MCF 10A (cell line): ENCODE results near the gene HORMAD2. TPM values are rescaled to one million over a fixed set of nuclear protein-coding genes. Genes with fewer than 3 reads are reported as not detected.

Experiments
- BruUV-seq: library from RNA; stranded (reverse); fragments of 400-500 nt; replicated peaks from 2 replicates; lab custom pipeline; 2021; lab: Mats Ljungman, UMichigan
- CTCF ChIA-PET: fragments of 300-600 bp; sonication (Branson Sonifier 250); formaldehyde crosslinking; extraction: SDS; loops from one replicate; lab custom pipeline; 2021; ENCODE audit warnings: antibody characterized with exemption, inconsistent platforms; lab: Yijun Ruan, JAX
- POLR2A ChIA-PET: fragments of 300-600, 350-650 bp; sonication (Branson Sonifier 250); formaldehyde crosslinking; extraction: SDS; loops from one replicate; lab custom pipeline; 2020; ENCODE audit warnings: antibody characterized with exemption, inconsistent platforms; lab: Yijun Ruan, JAX
- DNase-seq: peaks from one replicate; pipeline ENCODE4 v3.0.0-alpha.2; 2018; ENCODE audit not compliant: unreplicated experiment
- H3K27ac Mint-ChIP-seq: one replicate; pipeline ENCODE4 v1.8.0; 2022; ENCODE audit warnings: mild to moderate bottlenecking, low read depth, mixed read lengths; ENCODE audit not compliant: unreplicated experiment
- H3K27me3 Mint-ChIP-seq: one replicate; pipeline ENCODE4 v1.8.0; 2022; ENCODE audit warnings: mixed read lengths; ENCODE audit not compliant: insufficient read depth, unreplicated experiment
- H3K36me3 Mint-ChIP-seq: one replicate; pipeline ENCODE4 v1.8.0; 2022; ENCODE audit warnings: mild to moderate bottlenecking, moderate library complexity, mixed read lengths; ENCODE audit not compliant: insufficient read depth, unreplicated experiment
- H3K4me1 Mint-ChIP-seq: one replicate; pipeline ENCODE4 v1.8.0; 2022; ENCODE audit warnings: mixed read lengths; ENCODE audit not compliant: insufficient read depth, unreplicated experiment
- H3K4me3 Mint-ChIP-seq: one replicate; pipeline ENCODE4 v1.8.0; 2022; ENCODE audit warnings: mild to moderate bottlenecking, moderate library complexity, mixed read lengths; ENCODE audit not compliant: unreplicated experiment
- H3K9me3 Mint-ChIP-seq: one replicate; pipeline ENCODE4 v1.8.0; 2022; ENCODE audit warnings: mixed read lengths; ENCODE audit not compliant: unreplicated experiment
- CTCF ChIP-seq: fragments of 200-600 bp; IDR thresholded peaks from one replicate; pipeline ENCODE4 v1.8.0; 2022; ENCODE audit warnings: antibody characterized with exemption, mild to moderate bottlenecking; ENCODE audit not compliant: unreplicated experiment
- intact Hi-C: fragments of 100-400 bp; cut with micrococcal nuclease; formaldehyde crosslinking; loops from 2 replicates; pipeline ENCODE4 v1.14.1; 2022
- total RNA-seq: library from RNA; stranded (reverse); gene quantifications from 2 replicates; pipeline ENCODE4 v1.2.3, GENCODE V29; 2022

HORMAD2 gene
- total RNA-seq, 1 experiment from 2014 or later: not detected

GRCh38 chr22:30188911-30189310, 108.6 kb downstream of the HORMAD2 start:
- H3K9me3 Mint-ChIP-seq: no peaks in the 10 kb centered on the region
- H3K27me3 Mint-ChIP-seq: no peaks in the 10 kb centered on the region
- ChIA-PET POLR2A (interaction anchor here (0.6 to 0.8 kb wide), 2 partner anchors 11 to 556 kb away, joined by 3 to 6 read pairs; no protein-coding TSS in a partner anchor), CTCF (no interaction called here)
- no TSS peak for BruUV-seq
- no peaks in the 10 kb centered on the region for H3K4me1 Mint-ChIP-seq
- no peak for DNase-seq
- no peak overlapping the region for H3K4me3 Mint-ChIP-seq
- intact Hi-C loops: no loop called here
- no peak for TF ChIP-seq CTCF
- H3K27ac Mint-ChIP-seq: no peak overlapping the region
- H3K36me3 Mint-ChIP-seq: no peaks in the 10 kb centered on the region

- no peak for TF ChIP-seq CTCF
- peaks cover 9% of the 10 kb centered on the region for H3K4me1 Mint-ChIP-seq
- POLR2A ChIA-PET: interaction anchor here (1.1 to 1.2 kb wide), 2 partner anchors 11 to 33 kb away, joined by 3 read pairs; no protein-coding TSS in a partner anchor
Observed at GRCh38 chr22:30190574-30190973, 110.3 kb downstream of the HORMAD2 start.

GRCh38 chr22:30191040-30191701, 110.9 kb downstream of the HORMAD2 start:
- Mint-ChIP-seq H3K36me3 (no peaks in the 10 kb centered on the region), H3K4me3 (no peak overlapping the region), H3K27ac (no peak overlapping the region), H3K9me3 (no peaks in the 10 kb centered on the region), H3K27me3 (no peaks in the 10 kb centered on the region), H3K4me1 (peaks cover 15% of the 10 kb centered on the region)
- BruUV-seq: no TSS peak
- POLR2A ChIA-PET: interaction anchor here (0.7 to 1.2 kb wide), 3 partner anchors 10 to 34 kb away, joined by 3 to 4 read pairs (median 3); no protein-coding TSS in a partner anchor
- intact Hi-C loops: no loop called here
- no peak for TF ChIP-seq CTCF
- DNase-seq: no peak
- CTCF ChIA-PET: interaction anchor here (1.3 kb wide), 1 partner anchor 73 kb away, joined by 5 read pairs; no protein-coding TSS in a partner anchor

More at GRCh38 chr22:30190574-30190973, 110.3 kb downstream of the HORMAD2 start:
- H3K27me3 Mint-ChIP-seq: no peaks in the 10 kb centered on the region
- H3K4me3 Mint-ChIP-seq: no peak overlapping the region
- no peak overlapping the region for H3K27ac Mint-ChIP-seq
- CTCF ChIA-PET: interaction anchor here (1.0 to 1.3 kb wide), 2 partner anchors 38 to 73 kb away, joined by 4 to 5 read pairs; no protein-coding TSS in a partner anchor
- no peaks in the 10 kb centered on the region for H3K9me3 Mint-ChIP-seq
- H3K36me3 Mint-ChIP-seq: no peaks in the 10 kb centered on the region
- no TSS peak for BruUV-seq
- intact Hi-C loops: no loop called here
- no peak for DNase-seq

- Mint-ChIP-seq H3K27me3 (no peaks in the 10 kb centered on the region), H3K4me3 (no peak overlapping the region), H3K9me3 (no peaks in the 10 kb centered on the region), H3K4me1 (peaks cover 27% of the 10 kb centered on the region), H3K27ac (no peak overlapping the region), H3K36me3 (no peaks in the 10 kb centered on the region)
- no peak for DNase-seq
- intact Hi-C loops: no loop called here
- no peak for TF ChIP-seq CTCF
- CTCF ChIA-PET: no interaction called here
- POLR2A ChIA-PET: no interaction called here
- no TSS peak for BruUV-seq
Observed at GRCh38 chr22:30192427-30192826, 112.2 kb downstream of the HORMAD2 start.
